Loucy (cell line): ENCODE data around the gene STAP2.
"Not testable (repeated sequence)": the region's sequence is repeated elsewhere in the genome, so short reads cannot be mapped to it uniquely, and the experiment has no call there.

Source experiments
- H2AFZ ChIP-seq: fragments of 200-600 bp; sonication (generic); 2 replicates; pipeline ENCODE4 v1.6.0; 2016; ENCODE audit warnings: antibody characterized with exemption, mild to moderate bottlenecking, low read length, moderate library complexity
- H3F3A ChIP-seq: fragments of 200-600 bp; 2 replicates; pipeline ENCODE4 v1.6.0; 2016; ENCODE audit warnings: antibody characterized with exemption, low read depth, mild to moderate bottlenecking
- H3K27me3 ChIP-seq: fragments of 200-600 bp; sonication (generic); 2 replicates; pipeline ENCODE4 v1.6.1; 2014; ENCODE audit warnings: low read length, mild to moderate bottlenecking; ENCODE audit not compliant: insufficient read depth, poor library complexity, severe bottlenecking
- H3K36me3 ChIP-seq: fragments of 200-600 bp; sonication (generic); 2 replicates; pipeline ENCODE4 v1.6.1; 2016; ENCODE audit warnings: low read length; ENCODE audit not compliant: insufficient read depth
- H3K4me1 ChIP-seq: fragments of 200-600 bp; sonication (generic); 2 replicates; pipeline ENCODE4 v1.5.1; 2014; ENCODE audit warnings: low read length, mild to moderate bottlenecking; ENCODE audit not compliant: insufficient read depth, poor library complexity, severe bottlenecking
- H3K4me2 ChIP-seq: fragments of 200-600 bp; sonication (generic); 2 replicates; pipeline ENCODE4 v1.6.0; 2014; ENCODE audit warnings: antibody characterized with exemption, low read length, low read depth, mild to moderate bottlenecking; ENCODE audit not compliant: poor library complexity, severe bottlenecking
- H3K4me3 ChIP-seq: fragments of 200-600 bp; sonication (generic); 2 replicates; pipeline ENCODE4 v1.5.1; 2014; ENCODE audit warnings: low read length, mild to moderate bottlenecking, mixed read lengths; ENCODE audit not compliant: poor library complexity, severe bottlenecking
- H3K79me2 ChIP-seq: fragments of 200-600 bp; sonication (generic); 2 replicates; pipeline ENCODE4 v1.6.1; 2014; ENCODE audit warnings: low read length; ENCODE audit not compliant: insufficient read depth
- H3K9ac ChIP-seq: fragments of 200-600 bp; sonication (generic); 2 replicates; pipeline ENCODE4 v1.6.0; 2014; ENCODE audit warnings: mild to moderate bottlenecking, low read depth, low read length, moderate library complexity; ENCODE audit not compliant: poor library complexity, severe bottlenecking
- H3K9me2 ChIP-seq: fragments of 200-600 bp; sonication (generic); replicated peaks from 2 replicates; pipeline ENCODE4 v1.6.1; 2016; ENCODE audit warnings: low read depth, low read length, mixed read lengths
- H3K9me3 ChIP-seq: fragments of 200-600 bp; sonication (generic); 2 replicates; pipeline ENCODE4 v1.6.1; 2014; ENCODE audit warnings: mild to moderate bottlenecking, antibody characterized with exemption, low read length, low read depth; ENCODE audit not compliant: insufficient read depth
- H4K20me1 ChIP-seq: fragments of 200-600 bp; sonication (generic); 2 replicates; pipeline ENCODE4 v1.6.0; 2014; ENCODE audit warnings: antibody characterized with exemption, low read length, mild to moderate bottlenecking; ENCODE audit not compliant: insufficient read depth, poor library complexity, severe bottlenecking
- CTCF ChIP-seq: fragments of 200-600 bp; sonication (generic); conservative IDR thresholded peaks from 2 replicates; pipeline ENCODE4 v1.5.1; 2014; ENCODE audit warnings: mild to moderate bottlenecking, antibody characterized with exemption, low read length
- EZH2phosphoT487 ChIP-seq: fragments of 200-600 bp; IDR thresholded peaks from 2 replicates; pipeline ENCODE4 v1.6.1; 2018; ENCODE audit warnings: antibody characterized with exemption, mild to moderate bottlenecking, moderate library complexity, borderline replicate concordance

Gene STAP2

GRCh38 chr19:4350111-4350510 is 11.5 kb upstream of the STAP2 start:
- H3K4me3 ChIP-seq: no peak overlapping the region
- peaks cover 3% of the 10 kb centered on the region for H4K20me1 ChIP-seq
- no peak overlapping the region for H3K4me2 ChIP-seq
- peaks cover 8% of the 10 kb centered on the region for H3K4me1 ChIP-seq
- H3K27me3 ChIP-seq: no peaks in the 10 kb centered on the region
- TF ChIP-seq CTCF: no peak
- TF ChIP-seq EZH2phosphoT487: no peak
- H3K79me2 ChIP-seq: no peaks in the 10 kb centered on the region
- H3F3A ChIP-seq: no peaks in the 10 kb centered on the region
- H3K9ac ChIP-seq: no peak overlapping the region
- H3K9me3 ChIP-seq: no peaks in the 10 kb centered on the region
- H2AFZ ChIP-seq: no peak overlapping the region
- no peaks in the 10 kb centered on the region for H3K9me2 ChIP-seq
- no peaks in the 10 kb centered on the region for H3K36me3 ChIP-seq

- H3K9ac ChIP-seq, H3K36me3 ChIP-seq, H2AFZ ChIP-seq, H3K9me3 ChIP-seq, H3K27me3 ChIP-seq, H3K79me2 ChIP-seq, H3K4me2 ChIP-seq, H3F3A ChIP-seq, H4K20me1 ChIP-seq, H3K9me2 ChIP-seq, H3K4me3 ChIP-seq: not testable (repeated sequence)
- peaks cover 11% of the 10 kb centered on the region for H3K4me1 ChIP-seq
Measured at GRCh38 chr19:4349225-4349624, 10.6 kb upstream of the STAP2 start.

- Histone ChIP-seq H3K27me3 (no peaks in the 10 kb centered on the region), H3K4me2 (no peak overlapping the region), H2AFZ (no peak overlapping the region), H3K36me3 (no peaks in the 10 kb centered on the region), H3K9me2 (no peaks in the 10 kb centered on the region), H3K4me3 (no peak overlapping the region), H3K79me2 (peaks cover 8% of the 10 kb centered on the region), H4K20me1 (peaks cover 6% of the 10 kb centered on the region), H3K9ac (no peak overlapping the region), H3K9me3 (no peaks in the 10 kb centered on the region), H3F3A (no peaks in the 10 kb centered on the region), H3K4me1 (peaks cover 15% of the 10 kb centered on the region)
- TF ChIP-seq CTCF: no peak
- no peak for TF ChIP-seq EZH2phosphoT487
Measured at GRCh38 chr19:4347521-4347920, 8.9 kb upstream of the STAP2 start.

GRCh38 chr19:4346020-4346383 is 7.4 kb upstream of the STAP2 start:
- H2AFZ ChIP-seq: no peak overlapping the region
- H3K4me1 ChIP-seq: peaks cover 15% of the 10 kb centered on the region
- H3K9me2 ChIP-seq: no peaks in the 10 kb centered on the region
- H3K4me2 ChIP-seq: no peak overlapping the region
- no peaks in the 10 kb centered on the region for H3K36me3 ChIP-seq
- H3K27me3 ChIP-seq: no peaks in the 10 kb centered on the region
- H3F3A ChIP-seq: no peaks in the 10 kb centered on the region
- no peak overlapping the region for H3K4me3 ChIP-seq
- no peaks in the 10 kb centered on the region for H3K9me3 ChIP-seq
- no peak overlapping the region for H3K9ac ChIP-seq
- TF ChIP-seq EZH2phosphoT487 (no peak), CTCF (no peak)
- peaks cover 6% of the 10 kb centered on the region for H4K20me1 ChIP-seq
- H3K79me2 ChIP-seq: peaks cover 8% of the 10 kb centered on the region
